K562 (cell line): Measurements from ENCODE around the gene OR10G3. TPM values are rescaled to one million over a fixed set of nuclear protein-coding genes. Genes with fewer than 3 reads are reported as not detected.

Experiments used
- ARID3A ChIP-seq: IDR thresholded peaks from 2 replicates; pipeline ENCODE4 v1.6.1; 2012; ENCODE audit warnings: low read depth, low read length, improper control_type of control experiment, borderline replicate concordance
- BCL6 ChIP-seq: fragments of 250-450 bp; sonication (Bioruptor Pico); IDR thresholded peaks from 2 replicates; pipeline ENCODE4 v1.4.0; 2020
- CAMTA2 ChIP-seq: fragments of 250-450 bp; sonication (Bioruptor Pico); conservative IDR thresholded peaks from 2 replicates; pipeline ENCODE4 v1.5.1; 2022
- CCNT2 ChIP-seq: IDR thresholded peaks from 2 replicates; pipeline ENCODE4 v1.6.1; 2011; ENCODE audit warnings: borderline replicate concordance, low read depth, mild to moderate bottlenecking, moderate library complexity, mixed read lengths, low read length; ENCODE audit not compliant: insufficient read length; ENCODE audit errors: extremely low read depth
- CREB3L1 ChIP-seq: fragments of 450-650 bp; IDR thresholded peaks from 2 replicates; pipeline ENCODE4 v1.6.1; 2014; ENCODE audit warnings: low read depth, mild to moderate bottlenecking, moderate library complexity, borderline replicate concordance
- CTCF ChIP-seq, 3 experiments: IDR thresholded peaks in 2 of 3; conservative IDR thresholded peaks in 1 of 3; 2 replicates each; pipeline ENCODE4 v1.5.1; 2011 to 2012; ENCODE audit warnings: low read length in 3 of 3, mild to moderate bottlenecking in 3 of 3, control low read depth in 2 of 3, improper control_type of control experiment in 1 of 3, inconsistent platforms in 1 of 3, low read depth in 1 of 3, mixed read lengths in 1 of 3, moderate library complexity in 1 of 3; ENCODE audit not compliant: insufficient read depth in 2 of 3
- GMEB1 ChIP-seq: fragments of 250-450 bp; sonication (Bioruptor Pico); IDR thresholded peaks from 2 replicates; pipeline ENCODE4 v1.4.0; 2020; ENCODE audit warnings: mild to moderate bottlenecking
- HSF4 ChIP-seq: fragments of 250-450 bp; sonication (Bioruptor Pico); IDR thresholded peaks from 2 replicates; pipeline ENCODE4 v2.1.2; 2022; ENCODE audit warnings: mild to moderate bottlenecking, moderate library complexity, borderline replicate concordance
- IRF2 ChIP-seq: sonication (generic); formaldehyde crosslinking; IDR thresholded peaks from 2 replicates; pipeline ENCODE4 v1.8.1; 2022; ENCODE audit warnings: mild to moderate bottlenecking, missing genetic modification reagents
- JUN ChIP-seq, 2 experiments: sonication (generic) in 1 of 2; formaldehyde crosslinking in 1 of 2; IDR thresholded peaks; 2 replicates each; pipeline versions ENCODE4 v1.6.1 to v1.8.0; 2012 to 2022; ENCODE audit warnings: borderline replicate concordance in 2 of 2, mild to moderate bottlenecking in 2 of 2, improper control_type of control experiment in 1 of 2, low read depth in 1 of 2, low read length in 1 of 2, missing genetic modification reagents in 1 of 2
- NEUROD1 ChIP-seq: fragments of 150-350 bp; IDR thresholded peaks from 2 replicates; pipeline ENCODE4 v1.6.1; 2014; ENCODE audit warnings: borderline replicate concordance, low read length, low read depth; ENCODE audit not compliant: partially characterized antibody
- NFIC ChIP-seq: fragments of 450-650 bp; IDR thresholded peaks from 2 replicates; pipeline ENCODE4 v1.6.1; 2017; ENCODE audit warnings: mild to moderate bottlenecking, inconsistent platforms
- NKRF ChIP-seq: fragments of 450-650 bp; IDR thresholded peaks from 2 replicates; pipeline ENCODE4 v1.6.1; 2016; ENCODE audit warnings: borderline replicate concordance
- RBM25 ChIP-seq: fragments of 200-400 bp; formaldehyde crosslinking; IDR thresholded peaks from 2 replicates; pipeline ENCODE4 v1.6.1; 2018; ENCODE audit warnings: low read length, low read depth, moderate library complexity; ENCODE audit not compliant: severe bottlenecking
- ZFX ChIP-seq: sonication (generic); formaldehyde crosslinking; IDR thresholded peaks from 2 replicates; pipeline ENCODE4 v1.8.0; 2022; ENCODE audit warnings: mild to moderate bottlenecking, missing genetic modification reagents, moderate library complexity
- ZNF316 ChIP-seq: fragments of 450-650 bp; IDR thresholded peaks from 2 replicates; pipeline ENCODE4 v1.6.1; 2016
- polyA plus RNA-seq, 8 experiments: library from polyadenylated mRNA; depleted of rRNA in 4 of 8; stranded (reverse) in 5 of 8; unstranded in 3 of 8; fragments of >200 nt; fragmentation: Nextera tagmentation in 2 of 8; fragmentation: Illumina TruSeq in 1 of 8; extraction: Ambion mirVana in 2 of 8; extraction: Trizol in 1 of 8; gene quantifications; 2 replicates each; pipeline versions ENCODE4 v1.2.1 to v1.2.3, GENCODE V29; 2011 to 2014; ENCODE audit warnings: inconsistent platforms in 1 of 8, missing spikeins in 1 of 8
- total RNA-seq, 7 experiments: library from RNA; depleted of rRNA in 6 of 7; stranded (reverse); fragments of >200 nt in 6 of 7; fragmentation: Illumina TruSeq in 2 of 7; extraction: Trizol in 2 of 7; gene quantifications; 2 replicates each; pipeline versions ENCODE4 v1.2.1 to v1.2.3, GENCODE V29; 2011 to 2021; ENCODE audit warnings: low replicate concordance in 1 of 7

OR10G3 gene
- total and polyA plus RNA-seq, 9 of the 15 experiments (the other 6 are each of a cell fraction or from before 2014, with no cell fraction given) = not detected

- TF ChIP-seq ZFX (CRISPR knock-in tag) (peak; percentile 44; the same call in 1 of the 2 replicates), NFIC (0 out of 2 replicates have a peak, but pooled peaks have one; percentile 26), RBM25 (peak; percentile 15), CTCF (IDR thresholded peaks at IDR 0.05 in 2 of 3, conservative IDR thresholded peaks at IDR 0.05 in 1 of 3; ENCODE audit: insufficient read depth in 2 of 3, low read depth in 1 of 3, low read length in 3 of 3) (no peak), GMEB1 (no peak), NKRF (no peak), IRF2 (CRISPR knock-in tag) (no peak), CCNT2 (no peak), BCL6 (no peak), JUN (IDR thresholded peaks at IDR 0.05; ENCODE audit: borderline replicate concordance, low read depth, low read length) (peak; percentile 78), JUN (CRISPR knock-in tag; IDR thresholded peaks at IDR 0.05; ENCODE audit: borderline replicate concordance) (no peak), HSF4 (no peak), ZNF316 (peak; percentile 39; the same call in 1 of the 2 replicates), CREB3L1 (peak; percentile 62; the same call in 1 of the 2 replicates), CAMTA2 (no peak), NEUROD1 (peak; percentile 61), ARID3A (peak; percentile 55; the same call in 1 of the 2 replicates)
Observed at GRCh38 chr14:21528381-21529348, 51.2 kb downstream of the OR10G3 start (continued).
